ENCODE results near the gene ABCG1. TPM values are rescaled to one million over a fixed set of nuclear protein-coding genes. Genes with fewer than 3 reads are reported as not detected.

ABCG1 gene
- total RNA-seq, 1 donor from 2014 or later, result 1.3 TPM

GRCh38 chr21:42198929-42199867 is 19.7 kb upstream of the ABCG1 start:
- no peaks in the 10 kb centered on the region for H3K36me3 Mint-ChIP-seq (ENCODE audit: low read depth, unreplicated experiment)
- H3K79me2 ChIP-seq (ENCODE audit: insufficient read depth, low read length), result no peaks in the 10 kb centered on the region
- H3K27ac Mint-ChIP-seq (ENCODE audit: unreplicated experiment), result peak overlapping the region; percentile 50
- no peak for FAIRE-seq
- no peaks in the 10 kb centered on the region for H4K20me1 ChIP-seq (ENCODE audit: insufficient read depth, low read length)
- H3K4me2 ChIP-seq (ENCODE audit: low read length), result no peak overlapping the region
- no peak overlapping the region for H3K4me3 ChIP-seq (ENCODE audit: insufficient read depth, low read depth, low read length)
- no peaks in the 10 kb centered on the region for H3K27me3 ChIP-seq (ENCODE audit: insufficient read depth, low read length)
- no peaks in the 10 kb centered on the region for H3K9me3 Mint-ChIP-seq (ENCODE audit: unreplicated experiment)
- peaks cover 7% of the 10 kb centered on the region for H3K4me1 ChIP-seq (ENCODE audit: insufficient read depth, low read length)
- no peak for TF ChIP-seq CTCF (IDR thresholded peaks at IDR 0.05; ENCODE audit: insufficient read depth, low read depth, low read length)
- TF ChIP-seq EZH2 (IDR thresholded peaks at IDR 0.05; ENCODE audit: insufficient read depth, low read length), result no peak
- H3K27ac ChIP-seq (ENCODE audit: low read depth, low read length), result no peak overlapping the region
- peaks cover 17% of the 10 kb centered on the region for H3K4me1 Mint-ChIP-seq (ENCODE audit: low read depth, unreplicated experiment)
- peaks cover 9% of the 10 kb centered on the region for H3K27me3 Mint-ChIP-seq (ENCODE audit: low read depth, unreplicated experiment)
- H3K9me3 ChIP-seq (ENCODE audit: insufficient read depth, low read depth, low read length), result no peaks in the 10 kb centered on the region
- no peak overlapping the region for H2AFZ ChIP-seq (ENCODE audit: low read depth, low read length)
- DNase-seq (ENCODE audit: low read depth), result peak; percentile 26
- no peak overlapping the region for H3K9ac ChIP-seq (ENCODE audit: low read length)
- H3K4me3 Mint-ChIP-seq (ENCODE audit: unreplicated experiment), result no peak overlapping the region
- H3K36me3 ChIP-seq (ENCODE audit: insufficient read depth, low read length), result no peaks in the 10 kb centered on the region

GRCh38 chr21:42199868-42200463 is 19.0 kb upstream of the ABCG1 start:
- no peak overlapping the region for H3K4me2 ChIP-seq (ENCODE audit: low read length)
- DNase-seq (ENCODE audit: low read depth), result no peak
- H3K9me3 ChIP-seq (ENCODE audit: insufficient read depth, low read depth, low read length), result no peaks in the 10 kb centered on the region
- no peak overlapping the region for H3K27ac ChIP-seq (ENCODE audit: low read depth, low read length)
- H3K27me3 ChIP-seq (ENCODE audit: insufficient read depth, low read length), result no peaks in the 10 kb centered on the region
- peaks cover 7% of the 10 kb centered on the region for H3K4me1 ChIP-seq (ENCODE audit: insufficient read depth, low read length)
- no peak overlapping the region for H2AFZ ChIP-seq (ENCODE audit: low read depth, low read length)
- H3K36me3 ChIP-seq (ENCODE audit: insufficient read depth, low read length), result no peaks in the 10 kb centered on the region
- no peak for TF ChIP-seq EZH2 (IDR thresholded peaks at IDR 0.05; ENCODE audit: insufficient read depth, low read length)
- TF ChIP-seq CTCF (IDR thresholded peaks at IDR 0.05; ENCODE audit: insufficient read depth, low read depth, low read length), result no peak
- Mint-ChIP-seq H3K4me3 (ENCODE audit: unreplicated experiment) (no peak overlapping the region), H3K27ac (ENCODE audit: unreplicated experiment) (peak overlapping the region; percentile 50), H3K27me3 (ENCODE audit: low read depth, unreplicated experiment) (peaks cover 9% of the 10 kb centered on the region), H3K9me3 (ENCODE audit: unreplicated experiment) (peaks cover 2% of the 10 kb centered on the region), H3K36me3 (ENCODE audit: low read depth, unreplicated experiment) (no peaks in the 10 kb centered on the region), H3K4me1 (ENCODE audit: low read depth, unreplicated experiment) (peaks cover 17% of the 10 kb centered on the region)
- H4K20me1 ChIP-seq (ENCODE audit: insufficient read depth, low read length), result no peaks in the 10 kb centered on the region
- FAIRE-seq, result no peak
- H3K9ac ChIP-seq (ENCODE audit: low read length), result no peak overlapping the region
- no peak overlapping the region for H3K4me3 ChIP-seq (ENCODE audit: insufficient read depth, low read depth, low read length)
- H3K79me2 ChIP-seq (ENCODE audit: insufficient read depth, low read length), result no peaks in the 10 kb centered on the region

Measured in astrocyte (in vitro differentiated cells and primary cell).